IgD-negative memory B cell (primary cell): ENCODE results near the gene BAZ2B. TPM values are rescaled to one million over a fixed set of nuclear protein-coding genes. Genes with fewer than 3 reads are reported as not detected.
"Not testable (repeated sequence)": the region's sequence is repeated elsewhere in the genome, so short reads cannot be mapped to it uniquely, and the experiment has no call there.

Experiments
- H3K27ac Mint-ChIP-seq, 3 donors: one replicate each; pipeline ENCODE4 v1.8.0; 2020 to 2022; ENCODE audit warnings: mild to moderate bottlenecking in 3 of 3, mixed read lengths in 3 of 3, moderate library complexity in 1 of 3
- H3K27me3 Mint-ChIP-seq: one replicate; pipeline ENCODE4 v1.8.0; 2021; ENCODE audit warnings: mixed read lengths
- H3K36me3 Mint-ChIP-seq: one replicate; pipeline ENCODE4 v1.8.0; 2020; ENCODE audit warnings: mild to moderate bottlenecking, mixed read lengths
- H3K4me1 Mint-ChIP-seq, 3 donors: one replicate each; pipeline ENCODE4 v1.8.0; 2020 to 2022; ENCODE audit warnings: mixed read lengths in 3 of 3, mild to moderate bottlenecking in 1 of 3
- H3K4me3 Mint-ChIP-seq, 4 donors: one replicate each; pipeline ENCODE4 v1.8.0; 2020 to 2022; ENCODE audit warnings: mild to moderate bottlenecking in 4 of 4, mixed read lengths in 4 of 4, moderate library complexity in 3 of 4
- H3K9me3 Mint-ChIP-seq, 3 donors: one replicate each; pipeline ENCODE4 v1.8.0; 2020 to 2021; ENCODE audit warnings: mixed read lengths in 3 of 3, mild to moderate bottlenecking in 1 of 3
- polyA plus RNA-seq: library from polyadenylated mRNA; unstranded; fragments of 300-500 nt; fragmentation: Illumina TruSeq; gene quantifications from one replicate; pipeline ENCODE4 v1.2.3, GENCODE V29; 2021

Gene BAZ2B
- polyA plus RNA-seq, 1 donor from 2014 or later, result 17.3 TPM

DNA sequence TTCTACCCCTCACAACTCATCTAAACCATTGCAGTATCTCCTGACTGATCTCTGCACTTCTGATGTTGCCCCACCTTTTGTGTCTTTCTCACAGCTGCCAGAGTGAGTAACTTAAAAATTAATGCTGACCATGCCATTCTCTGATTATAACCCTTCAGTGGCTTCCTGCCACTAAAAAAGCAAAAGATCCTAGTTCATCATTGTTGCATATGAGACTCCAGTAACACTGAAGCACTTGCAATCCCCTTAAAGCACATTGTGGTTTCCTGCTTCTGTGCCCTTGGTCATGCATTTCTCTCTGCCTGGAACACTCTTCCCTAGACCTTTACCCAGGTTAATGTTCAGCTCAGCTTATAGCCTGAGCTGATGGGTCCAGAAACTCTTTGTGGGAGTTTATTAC, 234.8 kb downstream of the BAZ2B start:
- H3K27ac Mint-ChIP-seq, result no peak overlapping the region
- H3K9me3 Mint-ChIP-seq, result no peaks in the 10 kb centered on the region
- H3K36me3 Mint-ChIP-seq, result peaks cover 6% of the 10 kb centered on the region
- H3K27me3 Mint-ChIP-seq, result no peaks in the 10 kb centered on the region
- no peaks in the 10 kb centered on the region for H3K4me1 Mint-ChIP-seq
- no peak overlapping the region for H3K4me3 Mint-ChIP-seq

DNA sequence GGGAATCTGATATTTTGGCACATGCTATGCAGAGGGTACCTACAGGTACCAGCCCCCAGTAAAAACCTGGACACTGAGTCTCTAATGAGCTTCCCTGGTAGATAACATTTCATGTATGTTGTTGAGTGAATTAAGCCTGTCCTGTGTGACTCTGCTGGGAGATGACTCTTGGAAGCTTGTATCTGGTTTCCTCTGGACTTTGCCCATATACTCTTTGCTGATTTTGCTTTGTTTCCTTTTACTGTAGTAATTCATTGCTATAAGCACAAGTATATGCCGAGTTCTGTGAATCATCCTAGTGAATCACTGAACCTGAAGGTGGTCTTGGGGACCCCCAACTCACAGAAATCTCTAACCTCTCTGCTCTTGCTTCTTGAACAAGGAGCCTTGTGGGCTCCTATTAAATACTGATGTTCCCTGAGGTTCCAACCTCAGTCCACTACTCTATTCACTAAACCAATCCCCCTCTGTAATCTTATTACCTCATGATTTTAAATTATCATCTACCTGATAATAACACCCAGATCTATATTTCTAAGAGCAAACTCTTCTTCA, 235.6 kb downstream of the BAZ2B start:
- Mint-ChIP-seq H3K9me3 (no peaks in the 10 kb centered on the region), H3K4me1 (no peaks in the 10 kb centered on the region), H3K36me3 (peaks cover 6% of the 10 kb centered on the region), H3K4me3 (no peak overlapping the region), H3K27ac (no peak overlapping the region), H3K27me3 (no peaks in the 10 kb centered on the region)

DNA sequence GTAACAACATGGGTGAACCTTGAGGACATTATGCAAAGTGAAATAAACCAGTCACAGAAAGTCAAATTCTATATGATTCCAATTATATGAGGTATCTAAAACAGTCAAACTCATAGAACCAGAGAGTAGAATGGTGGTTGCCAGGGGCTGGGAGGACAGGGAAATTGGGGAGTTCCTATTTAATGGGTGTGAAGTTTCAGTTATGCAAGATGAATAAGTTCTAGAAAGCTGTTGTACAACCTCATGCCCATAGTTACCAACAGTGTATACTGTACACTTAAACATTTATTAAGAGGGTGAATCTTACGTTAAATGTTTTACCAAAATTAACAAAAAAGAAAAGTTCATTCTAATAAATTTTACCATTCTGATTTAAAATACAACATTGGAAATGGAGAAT, 237.2 kb downstream of the BAZ2B start:
- Mint-ChIP-seq H3K27ac (no peak overlapping the region), H3K4me1 (no peaks in the 10 kb centered on the region), H3K27me3 (no peaks in the 10 kb centered on the region), H3K9me3 (no peaks in the 10 kb centered on the region), H3K4me3 (no peak overlapping the region), H3K36me3 (peaks cover 6% of the 10 kb centered on the region)

GRCh38 chr2:159375241-159375640, 241.1 kb downstream of the BAZ2B start:
- H3K4me3 Mint-ChIP-seq, result no peak overlapping the region
- H3K36me3 Mint-ChIP-seq, result peaks cover 10% of the 10 kb centered on the region
- no peaks in the 10 kb centered on the region for H3K9me3 Mint-ChIP-seq
- no peak overlapping the region for H3K27ac Mint-ChIP-seq
- H3K4me1 Mint-ChIP-seq, result no peaks in the 10 kb centered on the region
- no peaks in the 10 kb centered on the region for H3K27me3 Mint-ChIP-seq

- Mint-ChIP-seq H3K4me1 (no peaks in the 10 kb centered on the region), H3K9me3 (no peaks in the 10 kb centered on the region), H3K27me3 (no peaks in the 10 kb centered on the region), H3K27ac (no peak overlapping the region), H3K36me3 (peaks cover 10% of the 10 kb centered on the region), H3K4me3 (no peak overlapping the region)
Observed at GRCh38 chr2:159371506-159371905, 244.8 kb downstream of the BAZ2B start.

- no peaks in the 10 kb centered on the region for H3K4me1 Mint-ChIP-seq
- no peak overlapping the region for H3K4me3 Mint-ChIP-seq
- H3K9me3 Mint-ChIP-seq, result peaks cover 0 to 2% (median 0%) of the 10 kb centered on the region in 3 donors
- no peaks in the 10 kb centered on the region for H3K27me3 Mint-ChIP-seq
- no peak overlapping the region for H3K27ac Mint-ChIP-seq
- peaks cover 20% of the 10 kb centered on the region for H3K36me3 Mint-ChIP-seq
Observed at GRCh38 chr2:159366538-159366937, 249.8 kb downstream of the BAZ2B start.

DNA sequence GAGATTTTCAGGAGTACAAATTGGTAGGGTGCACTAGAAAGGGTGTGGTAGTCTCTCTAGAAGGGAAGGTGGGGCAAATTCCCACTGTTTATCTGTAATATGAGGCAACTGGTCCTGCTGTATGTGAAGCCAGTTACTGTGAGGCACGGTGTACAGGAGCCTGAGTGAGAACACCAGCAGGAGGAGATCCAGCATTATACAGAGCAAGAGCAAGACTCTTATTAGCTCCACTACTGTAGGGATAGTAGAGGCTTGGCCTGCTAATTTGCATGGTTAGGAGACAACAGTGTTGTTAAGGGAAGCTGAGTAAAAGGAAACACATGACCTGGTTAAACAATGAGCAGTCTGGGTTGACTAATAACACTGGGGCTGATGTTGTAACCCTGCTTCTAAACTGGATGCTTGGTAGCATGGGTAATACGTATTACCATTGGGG, 253.5 kb downstream of the BAZ2B start:
- peaks cover 0 to 3% (median 0%) of the 10 kb centered on the region in 3 donors for H3K9me3 Mint-ChIP-seq
- H3K4me3 Mint-ChIP-seq, result no peak overlapping the region
- H3K4me1 Mint-ChIP-seq, result peaks cover 0 to 5% (median 3%) of the 10 kb centered on the region in 3 donors
- H3K27me3 Mint-ChIP-seq, result no peaks in the 10 kb centered on the region
- peaks cover 17% of the 10 kb centered on the region for H3K36me3 Mint-ChIP-seq
- H3K27ac Mint-ChIP-seq, result no peak overlapping the region

GRCh38 chr2:159362094-159362493, 254.3 kb downstream of the BAZ2B start:
- Mint-ChIP-seq H3K9me3 (peaks cover 0 to 3% (median 0%) of the 10 kb centered on the region in 3 donors), H3K4me3 (no peak overlapping the region), H3K36me3 (peaks cover 19% of the 10 kb centered on the region), H3K27ac (no peak overlapping the region), H3K4me1 (peaks cover 0 to 5% (median 3%) of the 10 kb centered on the region in 3 donors), H3K27me3 (no peaks in the 10 kb centered on the region)

DNA sequence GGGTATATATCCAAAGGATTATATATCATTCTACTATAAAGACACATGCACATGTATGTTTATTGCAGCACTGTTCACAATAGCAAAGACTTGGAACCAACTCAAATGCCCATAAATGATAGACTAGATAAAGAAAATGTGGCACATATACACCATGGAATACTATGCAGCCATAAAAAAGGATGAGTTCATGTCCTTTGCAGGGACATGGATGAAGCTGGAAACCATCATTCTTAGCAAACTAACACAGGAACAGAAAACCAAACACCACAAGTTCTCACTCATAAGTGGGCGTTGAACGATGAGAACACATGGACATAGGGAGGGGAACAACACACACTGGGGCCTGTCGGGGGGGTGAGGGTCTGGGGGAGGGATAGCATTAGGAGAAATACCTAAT, 254.7 kb downstream of the BAZ2B start:
- not testable (repeated sequence) for H3K27me3 Mint-ChIP-seq, H3K4me1 Mint-ChIP-seq, H3K4me3 Mint-ChIP-seq, H3K9me3 Mint-ChIP-seq, H3K27ac Mint-ChIP-seq
- H3K36me3 Mint-ChIP-seq, result peaks cover 20% of the 10 kb centered on the region

DNA sequence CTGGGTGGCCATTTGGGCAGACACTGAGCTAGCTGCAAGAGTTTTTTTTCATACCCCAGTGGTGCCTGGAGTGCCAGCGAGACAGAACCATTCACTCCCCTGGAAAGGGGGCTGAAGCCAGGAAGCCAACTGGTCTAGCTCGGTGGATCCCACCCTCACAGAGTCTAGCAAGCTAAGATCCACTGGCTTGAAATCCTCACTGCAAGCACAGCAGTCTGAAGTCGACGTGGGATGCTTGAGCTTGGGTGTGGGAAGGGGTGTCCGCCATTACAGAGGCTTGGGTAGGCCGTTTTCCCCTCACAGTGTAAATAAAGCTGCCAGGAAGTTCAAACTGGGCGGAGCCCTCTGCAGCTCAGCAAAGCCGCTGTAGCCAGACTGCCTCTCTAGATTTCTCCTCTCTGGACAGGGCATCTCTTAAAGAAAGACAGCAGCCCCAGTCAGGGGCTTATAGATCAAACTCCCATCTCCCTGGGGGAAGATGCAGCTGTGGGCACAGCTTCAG, 260.2 kb downstream of the BAZ2B start:
- peaks cover 19% of the 10 kb centered on the region for H3K36me3 Mint-ChIP-seq
- no peak overlapping the region for H3K27ac Mint-ChIP-seq
- H3K27me3 Mint-ChIP-seq, result no peaks in the 10 kb centered on the region
- H3K4me1 Mint-ChIP-seq, result peaks cover 0 to 6% (median 5%) of the 10 kb centered on the region in 3 donors
- H3K4me3 Mint-ChIP-seq, result no peak overlapping the region
- H3K9me3 Mint-ChIP-seq, result no peaks in the 10 kb centered on the region

DNA sequence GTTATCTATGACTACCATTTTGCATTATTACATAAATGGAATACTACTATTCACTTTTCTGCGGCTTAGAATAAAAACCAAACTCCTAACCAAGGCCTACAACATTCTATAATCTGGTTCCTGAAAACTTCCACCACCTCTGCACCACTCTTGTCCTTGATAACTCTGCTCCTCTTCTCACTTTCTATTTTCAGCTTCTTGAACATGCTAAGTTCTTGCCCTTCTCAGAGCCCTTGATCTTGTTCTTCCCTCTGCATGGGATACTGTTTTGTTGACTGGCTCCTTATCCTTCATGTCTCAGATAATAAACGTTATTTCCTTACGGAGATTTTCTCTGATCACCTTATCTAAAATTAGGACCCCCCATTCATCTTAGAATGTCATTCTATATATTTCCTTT, 264.4 kb downstream of the BAZ2B start:
- H3K27ac Mint-ChIP-seq, result no peak overlapping the region
- H3K36me3 Mint-ChIP-seq, result peaks cover 18% of the 10 kb centered on the region
- H3K9me3 Mint-ChIP-seq, result no peaks in the 10 kb centered on the region
- no peaks in the 10 kb centered on the region for H3K27me3 Mint-ChIP-seq
- H3K4me1 Mint-ChIP-seq, result peaks cover 0 to 3% (median 0%) of the 10 kb centered on the region in 3 donors
- peak overlapping the region in 1 of 4 donors; percentile 61 for H3K4me3 Mint-ChIP-seq

DNA sequence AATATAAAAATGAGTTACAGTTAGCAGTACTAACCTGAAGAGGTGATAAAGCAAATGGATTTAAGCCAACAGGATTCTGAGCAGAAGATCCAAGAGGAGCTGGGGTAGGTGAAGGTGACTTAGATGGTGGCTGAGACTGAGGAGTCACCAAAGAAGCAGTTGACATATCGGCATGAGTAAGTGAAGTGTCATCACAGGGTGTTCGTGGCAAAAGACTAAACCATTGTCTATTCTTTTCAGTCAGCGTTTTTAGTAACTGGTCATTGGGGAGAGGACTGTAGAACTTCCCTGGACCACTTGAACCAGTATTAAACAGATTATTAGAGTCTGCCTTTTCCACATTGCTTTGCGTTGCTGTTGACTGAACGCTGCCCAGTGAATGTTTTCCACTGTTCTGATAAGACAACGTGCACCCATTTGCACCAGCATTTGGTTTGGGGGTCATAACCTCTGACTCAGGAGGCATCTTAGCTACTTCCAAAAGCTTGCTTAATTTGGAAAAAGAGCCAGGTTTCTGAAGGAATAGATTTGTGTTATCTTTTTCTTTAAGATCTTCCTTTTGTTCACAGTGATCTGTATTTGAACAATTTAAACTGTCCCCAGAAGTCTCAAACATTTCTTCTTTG, 266.6 kb downstream of the BAZ2B start:
- Mint-ChIP-seq H3K27me3 (no peaks in the 10 kb centered on the region), H3K9me3 (no peaks in the 10 kb centered on the region), H3K4me1 (peaks cover 0 to 2% (median 0%) of the 10 kb centered on the region in 3 donors), H3K27ac (no peak overlapping the region), H3K4me3 (no peak overlapping the region), H3K36me3 (peaks cover 13% of the 10 kb centered on the region)

- Mint-ChIP-seq H3K4me3 (no peak overlapping the region), H3K36me3 (peaks cover 12% of the 10 kb centered on the region), H3K4me1 (no peaks in the 10 kb centered on the region), H3K27me3 (no peaks in the 10 kb centered on the region), H3K9me3 (no peaks in the 10 kb centered on the region), H3K27ac (no peak overlapping the region)
Observed at GRCh38 chr2:159326569-159327255, 289.6 kb downstream of the BAZ2B start.

DNA sequence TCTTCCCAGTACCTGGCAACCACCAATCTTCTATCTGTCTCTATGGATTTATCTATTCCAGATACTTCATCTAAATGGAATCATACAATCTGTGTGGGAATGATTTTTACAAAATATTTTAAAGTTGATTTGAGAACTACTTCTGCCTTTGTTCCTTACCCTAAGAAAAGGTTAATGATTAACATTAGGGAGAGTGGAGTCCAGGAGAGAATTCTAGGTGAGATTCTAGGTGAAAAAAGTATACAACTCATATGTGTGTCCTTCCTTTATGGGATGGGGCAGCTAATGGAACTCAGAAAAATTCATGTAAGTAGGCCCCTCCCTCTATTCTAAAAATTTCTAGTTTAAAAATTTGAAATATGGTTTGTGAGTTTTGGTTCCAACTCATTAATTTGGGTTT, 293.9 kb downstream of the BAZ2B start:
- Mint-ChIP-seq H3K4me3 (no peak overlapping the region), H3K9me3 (no peaks in the 10 kb centered on the region), H3K27me3 (no peaks in the 10 kb centered on the region), H3K4me1 (no peaks in the 10 kb centered on the region), H3K36me3 (peaks cover 8% of the 10 kb centered on the region), H3K27ac (no peak overlapping the region)

- Mint-ChIP-seq H3K4me1 (no peaks in the 10 kb centered on the region), H3K9me3 (peaks cover 0 to 2% (median 0%) of the 10 kb centered on the region in 3 donors), H3K27me3 (no peaks in the 10 kb centered on the region), H3K36me3 (peaks cover 5% of the 10 kb centered on the region), H3K4me3 (no peak overlapping the region), H3K27ac (no peak overlapping the region)
Observed at GRCh38 chr2:159317392-159318088, 298.8 kb downstream of the BAZ2B start.
